SK-N-SH (cell line): Measurements from ENCODE around the gene FAM222A. TPM values are rescaled to one million over a fixed set of nuclear protein-coding genes. Genes with fewer than 3 reads are reported as not detected.

Experiments used
- CTCF ChIA-PET: fragments of 300-600, 350-600 bp; formaldehyde crosslinking; extraction: SDS; loops from one replicate; lab custom pipeline; 2021; lab: Yijun Ruan, JAX
- POLR2A ChIA-PET: fragments of 350-600 bp; sonication (Branson Sonifier 250); formaldehyde crosslinking; extraction: SDS; loops from one replicate; lab custom pipeline; 2020; ENCODE audit warnings: antibody characterized with exemption, inconsistent platforms; lab: Yijun Ruan, JAX
- DNase-seq: peaks from one replicate; pipeline ENCODE4 v3.0.0; 2012
- H2AFZ ChIP-seq: fragments of 200-600 bp; sonication (generic); 2 replicates; pipeline ENCODE4 v1.8.1; 2016; ENCODE audit warnings: antibody characterized with exemption, mild to moderate bottlenecking, low read depth
- H3F3A ChIP-seq: fragments of 200-600 bp; sonication (generic); replicated peaks from 2 replicates; pipeline ENCODE3; 2016; ENCODE audit warnings: antibody characterized with exemption, mild to moderate bottlenecking; ENCODE audit not compliant: insufficient read depth
- H3K27ac ChIP-seq, 2 experiments: fragments of 200-500 bp in 1 of 2; fragments of 200-600 bp in 1 of 2; sonication (Bioruptor generic) in 1 of 2; sonication (generic), shearing (Covaris generic) in 1 of 2; 2 replicates each; pipeline versions ENCODE4 v1.5.1 to v1.6.1; 2014 to 2016; ENCODE audit warnings: low read depth in 2 of 2, inconsistent platforms in 1 of 2, low read length in 1 of 2, mild to moderate bottlenecking in 1 of 2, mixed read lengths in 1 of 2
- H3K27me3 ChIP-seq: fragments of 200-600 bp; sonication (generic), shearing (Covaris generic); 2 replicates; pipeline ENCODE4 v1.6.1; 2016; ENCODE audit warnings: mixed run types; ENCODE audit not compliant: insufficient read depth
- H3K36me3 ChIP-seq, 2 experiments: fragments of 200-500 bp in 1 of 2; fragments of 200-600 bp in 1 of 2; sonication (Bioruptor generic) in 1 of 2; sonication (generic) in 1 of 2; replicated peaks in 1 of 2; 2 replicates each; pipeline versions ENCODE3 to v1.5.1; 2014 to 2016; ENCODE audit warnings: low read length in 1 of 2, mild to moderate bottlenecking in 1 of 2; ENCODE audit not compliant: insufficient read depth in 2 of 2, control insufficient read depth in 1 of 2
- H3K4me1 ChIP-seq, 2 experiments: fragments of 200-500 bp in 1 of 2; fragments of 200-600 bp in 1 of 2; sonication (Bioruptor generic) in 1 of 2; sonication (generic), shearing (Covaris generic) in 1 of 2; 2 replicates each; pipeline versions ENCODE4 v1.5.1 to v1.6.1; 2014 to 2016; ENCODE audit warnings: low read depth in 1 of 2, low read length in 1 of 2, mixed run types in 1 of 2; ENCODE audit not compliant: insufficient read depth in 2 of 2, control insufficient read depth in 1 of 2
- H3K4me2 ChIP-seq: fragments of 200-600 bp; sonication (generic), shearing (Covaris generic); 2 replicates; pipeline ENCODE4 v1.6.1; 2017; ENCODE audit warnings: mixed run types
- H3K4me3 ChIP-seq, 2 experiments: fragments of 200-500 bp in 1 of 2; fragments of 200-600 bp in 1 of 2; sonication (Bioruptor generic) in 1 of 2; sonication (generic), shearing (Covaris generic) in 1 of 2; 2 replicates each; pipeline versions ENCODE4 v1.5.1 to v1.8.1; 2014 to 2016; ENCODE audit warnings: low read depth in 2 of 2, inconsistent platforms in 1 of 2, low read length in 1 of 2, mild to moderate bottlenecking in 1 of 2, mixed read lengths in 1 of 2, moderate library complexity in 1 of 2
- H3K79me2 ChIP-seq: fragments of 200-600 bp; sonication (generic); 2 replicates; pipeline ENCODE4 v1.8.1; 2017; ENCODE audit warnings: mild to moderate bottlenecking; ENCODE audit not compliant: insufficient read depth
- H3K9ac ChIP-seq: fragments of 200-600 bp; sonication (generic); 2 replicates; pipeline ENCODE4 v1.6.1; 2017; ENCODE audit warnings: mixed run types
- H3K9me2 ChIP-seq: fragments of 200-600 bp; sonication (generic); 2 replicates; pipeline ENCODE4 v1.6.1; 2017; ENCODE audit warnings: mixed run types
- H3K9me3 ChIP-seq: fragments of 200-600 bp; sonication (generic); 2 replicates; pipeline ENCODE4 v1.6.1; 2017; ENCODE audit warnings: mixed run types, mild to moderate bottlenecking, moderate library complexity
- H4K20me1 ChIP-seq: fragments of 200-600 bp; sonication (generic); 2 replicates; pipeline ENCODE4 v1.6.1; 2017; ENCODE audit warnings: mild to moderate bottlenecking, mixed run types; ENCODE audit not compliant: insufficient read depth
- EZH2phosphoT487 ChIP-seq: fragments of 200-600 bp; sonication (generic); IDR thresholded peaks from 2 replicates; pipeline ENCODE4 v1.6.1; 2017; ENCODE audit warnings: low read depth, mixed run types, mild to moderate bottlenecking, antibody characterized with exemption, moderate library complexity, borderline replicate concordance
- FOXM1 ChIP-seq: IDR thresholded peaks from 2 replicates; pipeline ENCODE4 v1.4.0; 2012; ENCODE audit warnings: low read depth, mild to moderate bottlenecking
- GABPA ChIP-seq: IDR thresholded peaks from 2 replicates; pipeline ENCODE4 v1.4.0; 2012; ENCODE audit warnings: low read depth, mild to moderate bottlenecking
- GATA2 ChIP-seq: sonication (generic); formaldehyde crosslinking; IDR thresholded peaks from 2 replicates; pipeline ENCODE4 v1.5.0; 2020; ENCODE audit warnings: mild to moderate bottlenecking, missing genetic modification reagents
- POLR2AphosphoS5 ChIP-seq: IDR thresholded peaks from 2 replicates; pipeline ENCODE4 v1.6.1; 2012; ENCODE audit warnings: low read depth, low read length
- RAD21 ChIP-seq: IDR thresholded peaks from 2 replicates; pipeline ENCODE4 v1.6.1; 2012; ENCODE audit warnings: mild to moderate bottlenecking, low read length
- SIN3A ChIP-seq: IDR thresholded peaks from 2 replicates; pipeline ENCODE4 v1.6.1; 2012; ENCODE audit warnings: low read depth, mild to moderate bottlenecking, low read length, moderate library complexity, borderline replicate concordance
- TCF12 ChIP-seq: IDR thresholded peaks from 2 replicates; pipeline ENCODE4 v1.4.0; 2012
- YY1 ChIP-seq: IDR thresholded peaks from 2 replicates; pipeline ENCODE4 v1.4.0; 2012; ENCODE audit warnings: low read depth, mild to moderate bottlenecking
- WGBS: methylation state at CpG from one replicate; pipeline ENCODE4 v1.1.6; 2017; ENCODE audit warnings: low lambda C conversion rate; 5-methylcytosine and 5-hydroxymethylcytosine counted together
- polyA plus RNA-seq, 3 experiments: library from polyadenylated mRNA; depleted of rRNA; stranded (reverse); fragments of >200 nt; gene quantifications; 2 replicates each; pipeline ENCODE4 v1.2.3, GENCODE V29; 2012
- TF ChIP-seq, protein P1 (sequence below): fragments of 200-600 bp; sonication (generic); IDR thresholded peaks from 2 replicates; pipeline ENCODE4 v1.6.1; 2017; ENCODE audit warnings: antibody characterized with exemption, mild to moderate bottlenecking, moderate library complexity
- TF ChIP-seq, protein P2 (sequence below): fragments of 150-350 bp; IDR thresholded peaks from 2 replicates; pipeline ENCODE4 v1.6.1; 2016; ENCODE audit warnings: mild to moderate bottlenecking, low read depth, low read length
- TF ChIP-seq, protein P3 (sequence below): IDR thresholded peaks from 2 replicates; pipeline ENCODE4 v1.6.1; 2012; ENCODE audit warnings: mild to moderate bottlenecking, low read depth, low read length, moderate library complexity
- TF ChIP-seq, protein P4 (sequence below): IDR thresholded peaks from 2 replicates; pipeline ENCODE4 v1.4.0; 2012; ENCODE audit warnings: low read depth, borderline replicate concordance

The FAM222A gene
- polyA plus RNA-seq, 1 of the 3 experiments (the other 2 are of a cell fraction) = 1.6 TPM

DNA sequence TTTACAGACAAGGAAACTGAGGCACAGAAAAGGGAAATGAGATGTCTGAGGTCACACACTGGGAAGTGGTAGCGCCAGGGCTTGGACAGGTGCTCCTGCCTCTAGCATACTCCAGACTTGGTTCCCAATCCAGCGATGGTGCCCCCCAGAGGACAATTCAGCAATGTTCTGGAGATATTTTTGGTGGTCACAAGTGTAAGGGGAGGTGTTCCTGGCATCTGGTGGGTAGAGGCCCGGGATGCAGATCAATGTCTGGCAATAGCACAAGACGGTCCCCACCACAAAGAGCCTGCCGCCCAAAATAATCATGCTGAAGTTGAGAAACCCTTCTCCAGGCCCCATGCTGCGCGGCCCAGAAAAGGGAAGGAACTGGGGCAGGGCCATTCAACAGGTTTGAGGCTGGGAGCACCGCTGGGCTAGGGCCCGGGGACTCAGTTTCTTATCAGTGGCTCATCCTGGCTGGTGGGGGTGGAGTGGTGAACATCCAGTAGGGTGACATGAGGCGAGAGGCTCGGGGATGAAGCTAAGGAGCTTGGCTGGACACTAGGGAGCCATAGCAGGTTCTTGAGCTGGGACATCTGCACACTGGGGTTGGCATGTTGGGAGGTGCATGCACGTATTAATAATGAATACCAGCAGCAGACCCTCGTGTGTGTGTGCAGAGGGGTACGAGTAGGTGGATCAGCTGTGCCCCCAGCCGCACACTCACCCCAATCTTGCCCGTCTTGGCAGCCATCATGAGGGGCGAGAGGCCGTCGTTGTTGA, 84.5 kb downstream of the FAM222A start:
- H3K79me2 ChIP-seq = no peaks in the 10 kb centered on the region
- DNase-seq = peak; percentile 56
- H2AFZ ChIP-seq = no peak overlapping the region
- TF ChIP-seq SIN3A (no peak), RAD21 (peak; percentile 47)
- TF ChIP-seq, protein P1, sequence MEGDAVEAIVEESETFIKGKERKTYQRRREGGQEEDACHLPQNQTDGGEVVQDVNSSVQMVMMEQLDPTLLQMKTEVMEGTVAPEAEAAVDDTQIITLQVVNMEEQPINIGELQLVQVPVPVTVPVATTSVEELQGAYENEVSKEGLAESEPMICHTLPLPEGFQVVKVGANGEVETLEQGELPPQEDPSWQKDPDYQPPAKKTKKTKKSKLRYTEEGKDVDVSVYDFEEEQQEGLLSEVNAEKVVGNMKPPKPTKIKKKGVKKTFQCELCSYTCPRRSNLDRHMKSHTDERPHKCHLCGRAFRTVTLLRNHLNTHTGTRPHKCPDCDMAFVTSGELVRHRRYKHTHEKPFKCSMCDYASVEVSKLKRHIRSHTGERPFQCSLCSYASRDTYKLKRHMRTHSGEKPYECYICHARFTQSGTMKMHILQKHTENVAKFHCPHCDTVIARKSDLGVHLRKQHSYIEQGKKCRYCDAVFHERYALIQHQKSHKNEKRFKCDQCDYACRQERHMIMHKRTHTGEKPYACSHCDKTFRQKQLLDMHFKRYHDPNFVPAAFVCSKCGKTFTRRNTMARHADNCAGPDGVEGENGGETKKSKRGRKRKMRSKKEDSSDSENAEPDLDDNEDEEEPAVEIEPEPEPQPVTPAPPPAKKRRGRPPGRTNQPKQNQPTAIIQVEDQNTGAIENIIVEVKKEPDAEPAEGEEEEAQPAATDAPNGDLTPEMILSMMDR = peak; percentile 43
- H3K4me3 ChIP-seq = no peak overlapping the region
- ChIA-PET POLR2A (no interaction called here), CTCF (interaction anchor here (0.8 to 2.6 kb wide), 3 partner anchors 13 to 79 kb away, joined by 3 to 11 read pairs (median 3); no protein-coding TSS in a partner anchor)
- no peaks in the 10 kb centered on the region for H3K9me3 ChIP-seq
- H3K9me2 ChIP-seq = no peaks in the 10 kb centered on the region
- no peaks in the 10 kb centered on the region for H3K27me3 ChIP-seq
- H3K36me3 ChIP-seq = no peaks in the 10 kb centered on the region
- no peaks in the 10 kb centered on the region for H4K20me1 ChIP-seq
- no peak overlapping the region for H3K27ac ChIP-seq
- peaks cover 9% of the 10 kb centered on the region for H3F3A ChIP-seq
- H3K4me1 ChIP-seq = no peaks in the 10 kb centered on the region
- 76% methylated on average over 18 of the region's 19 CpGs for WGBS
- H3K9ac ChIP-seq = no peak overlapping the region
- H3K4me2 ChIP-seq = no peak overlapping the region

GRCh38 chr12:109798691-109799090, 85.1 kb downstream of the FAM222A start:
- Histone ChIP-seq H3K9me3 (no peaks in the 10 kb centered on the region), H3K9me2 (no peaks in the 10 kb centered on the region), H3K27me3 (no peaks in the 10 kb centered on the region), H4K20me1 (no peaks in the 10 kb centered on the region), H2AFZ (no peak overlapping the region), H3K79me2 (no peaks in the 10 kb centered on the region), H3K36me3 (no peaks in the 10 kb centered on the region), H3K9ac (no peak overlapping the region), H3F3A (peaks cover 9% of the 10 kb centered on the region), H3K4me3 (no peak overlapping the region), H3K27ac (no peak overlapping the region), H3K4me1 (no peaks in the 10 kb centered on the region), H3K4me2 (no peak overlapping the region)
- TF ChIP-seq, protein P2, sequence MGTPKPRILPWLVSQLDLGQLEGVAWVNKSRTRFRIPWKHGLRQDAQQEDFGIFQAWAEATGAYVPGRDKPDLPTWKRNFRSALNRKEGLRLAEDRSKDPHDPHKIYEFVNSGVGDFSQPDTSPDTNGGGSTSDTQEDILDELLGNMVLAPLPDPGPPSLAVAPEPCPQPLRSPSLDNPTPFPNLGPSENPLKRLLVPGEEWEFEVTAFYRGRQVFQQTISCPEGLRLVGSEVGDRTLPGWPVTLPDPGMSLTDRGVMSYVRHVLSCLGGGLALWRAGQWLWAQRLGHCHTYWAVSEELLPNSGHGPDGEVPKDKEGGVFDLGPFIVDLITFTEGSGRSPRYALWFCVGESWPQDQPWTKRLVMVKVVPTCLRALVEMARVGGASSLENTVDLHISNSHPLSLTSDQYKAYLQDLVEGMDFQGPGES = no peak
- TF ChIP-seq, protein P1 = no peak
- TF ChIP-seq FOXM1 = no peak
- no peak for TF ChIP-seq POLR2AphosphoS5
- TF ChIP-seq, protein P3, sequence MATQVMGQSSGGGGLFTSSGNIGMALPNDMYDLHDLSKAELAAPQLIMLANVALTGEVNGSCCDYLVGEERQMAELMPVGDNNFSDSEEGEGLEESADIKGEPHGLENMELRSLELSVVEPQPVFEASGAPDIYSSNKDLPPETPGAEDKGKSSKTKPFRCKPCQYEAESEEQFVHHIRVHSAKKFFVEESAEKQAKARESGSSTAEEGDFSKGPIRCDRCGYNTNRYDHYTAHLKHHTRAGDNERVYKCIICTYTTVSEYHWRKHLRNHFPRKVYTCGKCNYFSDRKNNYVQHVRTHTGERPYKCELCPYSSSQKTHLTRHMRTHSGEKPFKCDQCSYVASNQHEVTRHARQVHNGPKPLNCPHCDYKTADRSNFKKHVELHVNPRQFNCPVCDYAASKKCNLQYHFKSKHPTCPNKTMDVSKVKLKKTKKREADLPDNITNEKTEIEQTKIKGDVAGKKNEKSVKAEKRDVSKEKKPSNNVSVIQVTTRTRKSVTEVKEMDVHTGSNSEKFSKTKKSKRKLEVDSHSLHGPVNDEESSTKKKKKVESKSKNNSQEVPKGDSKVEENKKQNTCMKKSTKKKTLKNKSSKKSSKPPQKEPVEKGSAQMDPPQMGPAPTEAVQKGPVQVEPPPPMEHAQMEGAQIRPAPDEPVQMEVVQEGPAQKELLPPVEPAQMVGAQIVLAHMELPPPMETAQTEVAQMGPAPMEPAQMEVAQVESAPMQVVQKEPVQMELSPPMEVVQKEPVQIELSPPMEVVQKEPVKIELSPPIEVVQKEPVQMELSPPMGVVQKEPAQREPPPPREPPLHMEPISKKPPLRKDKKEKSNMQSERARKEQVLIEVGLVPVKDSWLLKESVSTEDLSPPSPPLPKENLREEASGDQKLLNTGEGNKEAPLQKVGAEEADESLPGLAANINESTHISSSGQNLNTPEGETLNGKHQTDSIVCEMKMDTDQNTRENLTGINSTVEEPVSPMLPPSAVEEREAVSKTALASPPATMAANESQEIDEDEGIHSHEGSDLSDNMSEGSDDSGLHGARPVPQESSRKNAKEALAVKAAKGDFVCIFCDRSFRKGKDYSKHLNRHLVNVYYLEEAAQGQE = no peak
- TF ChIP-seq EZH2phosphoT487 = no peak
- no peak for TF ChIP-seq GABPA
- TF ChIP-seq, protein P4, sequence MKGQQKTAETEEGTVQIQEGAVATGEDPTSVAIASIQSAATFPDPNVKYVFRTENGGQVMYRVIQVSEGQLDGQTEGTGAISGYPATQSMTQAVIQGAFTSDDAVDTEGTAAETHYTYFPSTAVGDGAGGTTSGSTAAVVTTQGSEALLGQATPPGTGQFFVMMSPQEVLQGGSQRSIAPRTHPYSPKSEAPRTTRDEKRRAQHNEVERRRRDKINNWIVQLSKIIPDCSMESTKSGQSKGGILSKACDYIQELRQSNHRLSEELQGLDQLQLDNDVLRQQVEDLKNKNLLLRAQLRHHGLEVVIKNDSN = no peak
- TF ChIP-seq YY1 = no peak
- no peak for TF ChIP-seq TCF12
- TF ChIP-seq GATA2 = no peak
- CTCF ChIA-PET = interaction anchor here (0.8 to 2.6 kb wide), 4 partner anchors 14 to 79 kb away, joined by 3 to 11 read pairs (median 3); no protein-coding TSS in a partner anchor
- POLR2A ChIA-PET = no interaction called here
- WGBS = 88% methylated on average over 10 of the region's 20 CpGs
- no peak for DNase-seq
